GM06990 (cell line): Measurements from ENCODE around the gene RAB7A.
A peak's percentile ranks its signal among the peaks of the same experiment; 100 is the strongest.

Experiments used
- DNase-seq: peaks from one replicate; pipeline ENCODE4 v3.0.0-alpha.2; 2011; ENCODE audit not compliant: insufficient read length; ENCODE audit errors: extremely low read depth
- H3K27me3 ChIP-seq: replicated peaks from 2 replicates; pipeline ENCODE4 v1.6.0; 2011; ENCODE audit warnings: low read length; ENCODE audit not compliant: control insufficient read depth, insufficient read depth
- H3K36me3 ChIP-seq: 2 replicates; pipeline ENCODE4 v1.5.1; 2011; ENCODE audit warnings: low read length; ENCODE audit not compliant: control insufficient read depth, insufficient read depth
- H3K4me3 ChIP-seq: replicated peaks from 2 replicates; pipeline ENCODE4 v1.5.1; 2011; ENCODE audit warnings: low read depth, mild to moderate bottlenecking, control low read depth, low read length
- CTCF ChIP-seq: IDR thresholded peaks from 2 replicates; pipeline ENCODE4 v1.5.1; 2011; ENCODE audit warnings: low read length, control low read depth, mild to moderate bottlenecking, inconsistent platforms; ENCODE audit not compliant: insufficient read depth, poor library complexity, severe bottlenecking

Gene RAB7A

GRCh38 chr3:128781164-128781563 is 55.2 kb downstream of the RAB7A start:
- Histone ChIP-seq H3K4me3 (no peak overlapping the region), H3K36me3 (no peaks in the 10 kb centered on the region), H3K27me3 (no peaks in the 10 kb centered on the region)
- DNase-seq: no peak
- TF ChIP-seq CTCF: no peak

- no peak overlapping the region for H3K4me3 ChIP-seq
- no peak for TF ChIP-seq CTCF
- H3K27me3 ChIP-seq: no peaks in the 10 kb centered on the region
- no peak for DNase-seq
- H3K36me3 ChIP-seq: no peaks in the 10 kb centered on the region
Observed at GRCh38 chr3:128782282-128783146, 56.5 kb downstream of the RAB7A start.

- Histone ChIP-seq H3K27me3 (no peaks in the 10 kb centered on the region), H3K36me3 (no peaks in the 10 kb centered on the region), H3K4me3 (no peak overlapping the region)
- no peak for TF ChIP-seq CTCF
- no peak for DNase-seq
Observed at GRCh38 chr3:128783774-128784173, 57.8 kb downstream of the RAB7A start.

GRCh38 chr3:128784232-128784631 is 58.2 kb downstream of the RAB7A start:
- DNase-seq: no peak
- no peaks in the 10 kb centered on the region for H3K27me3 ChIP-seq
- H3K36me3 ChIP-seq: no peaks in the 10 kb centered on the region
- H3K4me3 ChIP-seq: no peak overlapping the region
- TF ChIP-seq CTCF: peak; percentile 59

- H3K27me3 ChIP-seq: no peaks in the 10 kb centered on the region
- no peak overlapping the region for H3K4me3 ChIP-seq
- TF ChIP-seq CTCF: no peak
- no peaks in the 10 kb centered on the region for H3K36me3 ChIP-seq
- no peak for DNase-seq
Observed at GRCh38 chr3:128784843-128785242, 58.9 kb downstream of the RAB7A start.

- no peak for DNase-seq
- no peaks in the 10 kb centered on the region for H3K36me3 ChIP-seq
- H3K27me3 ChIP-seq: no peaks in the 10 kb centered on the region
- H3K4me3 ChIP-seq: no peak overlapping the region
- no peak for TF ChIP-seq CTCF
Observed at GRCh38 chr3:128786434-128787020, 60.5 kb downstream of the RAB7A start.
